Epidermal melanocyte (primary cell): ENCODE results near the gene IRF9.

ENCODE experiments used
- DNase-seq: peaks from one replicate; pipeline ENCODE4 v3.0.0; 2011; ENCODE audit warnings: low spot score; ENCODE audit not compliant: insufficient read length

The IRF9 gene

DNA sequence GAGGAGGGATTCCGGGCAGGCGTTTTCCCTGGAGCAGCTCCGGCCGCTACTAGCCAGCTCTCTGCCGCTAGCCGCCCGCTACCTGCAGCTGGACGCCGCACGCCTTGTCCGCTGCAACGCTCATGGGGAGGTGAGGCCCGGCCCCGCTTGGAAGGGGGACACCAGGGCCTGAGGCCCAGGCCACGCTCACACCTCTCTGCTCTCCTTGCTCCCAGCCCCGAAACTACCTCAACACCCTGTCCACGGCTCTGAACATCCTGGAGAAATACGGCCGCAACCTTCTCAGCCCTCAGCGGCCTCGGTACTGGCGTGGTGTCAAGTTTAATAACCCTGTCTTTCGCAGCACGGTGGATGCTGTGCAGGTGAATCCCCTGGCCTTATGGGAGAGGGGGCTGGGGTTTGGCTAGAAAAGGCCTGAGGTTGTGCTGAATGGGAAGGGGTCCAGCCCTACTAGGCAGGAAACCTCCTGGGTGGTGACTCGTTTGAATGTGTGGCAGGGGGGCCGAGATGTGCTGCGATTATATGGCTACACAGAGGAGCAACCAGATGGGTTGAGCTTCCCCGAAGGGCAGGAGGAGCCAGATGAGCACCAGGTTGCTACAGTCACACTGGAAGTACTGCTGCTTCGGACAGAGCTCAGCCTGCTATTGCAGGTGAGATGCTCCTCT, 13.2 kb upstream of the IRF9 start:
- no peak for DNase-seq

DNA sequence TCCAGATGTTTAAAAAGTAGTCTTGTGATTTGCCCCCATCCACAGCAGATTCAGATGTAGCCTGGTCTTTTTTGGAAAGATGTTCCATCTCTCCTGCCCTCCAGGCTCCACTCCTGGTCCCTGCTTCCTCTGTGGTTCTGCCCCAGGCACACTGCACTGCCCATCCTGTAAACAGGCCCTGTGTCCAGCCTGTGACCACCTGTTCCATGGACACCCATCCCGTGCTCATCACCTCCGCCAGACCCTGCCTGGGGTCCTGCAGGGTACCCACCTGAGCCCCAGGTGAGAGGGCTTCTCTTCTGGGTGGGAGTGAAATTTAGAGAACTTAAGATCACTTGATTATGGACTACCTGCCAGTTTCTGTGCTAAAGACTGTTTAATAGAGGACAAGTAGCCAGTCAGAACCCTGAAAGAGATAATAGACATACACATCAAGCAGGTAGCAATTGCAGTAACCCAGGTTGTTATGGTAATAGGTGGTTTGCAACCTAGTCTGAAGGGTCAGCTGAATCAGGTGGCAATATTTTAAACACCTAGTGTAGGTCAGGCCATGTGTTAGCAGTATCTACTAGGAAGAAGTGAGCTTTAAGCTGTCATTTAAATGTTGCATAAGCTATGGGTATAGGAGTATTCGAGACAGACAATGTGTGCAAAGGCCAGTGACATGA, 11.6 kb upstream of the IRF9 start:
- no peak for DNase-seq

DNA sequence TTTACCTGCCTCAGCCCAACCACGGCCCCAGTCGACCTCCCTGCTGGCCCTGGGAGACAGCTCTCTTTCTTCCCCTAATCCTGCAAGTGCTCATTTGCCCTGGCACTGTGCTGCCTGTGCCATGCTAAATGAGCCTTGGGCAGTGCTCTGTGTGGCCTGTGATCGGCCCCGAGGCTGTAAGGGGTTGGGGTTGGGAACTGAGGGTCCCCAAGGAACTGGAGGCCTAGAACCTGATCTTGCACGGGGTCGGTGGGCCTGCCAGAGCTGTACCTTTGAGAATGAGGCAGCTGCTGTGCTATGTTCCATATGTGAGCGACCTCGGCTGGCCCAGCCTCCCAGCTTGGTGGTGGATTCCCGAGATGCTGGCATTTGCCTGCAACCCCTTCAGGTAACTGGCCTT, 11.0 kb upstream of the IRF9 start:
- DNase-seq: no peak

DNA sequence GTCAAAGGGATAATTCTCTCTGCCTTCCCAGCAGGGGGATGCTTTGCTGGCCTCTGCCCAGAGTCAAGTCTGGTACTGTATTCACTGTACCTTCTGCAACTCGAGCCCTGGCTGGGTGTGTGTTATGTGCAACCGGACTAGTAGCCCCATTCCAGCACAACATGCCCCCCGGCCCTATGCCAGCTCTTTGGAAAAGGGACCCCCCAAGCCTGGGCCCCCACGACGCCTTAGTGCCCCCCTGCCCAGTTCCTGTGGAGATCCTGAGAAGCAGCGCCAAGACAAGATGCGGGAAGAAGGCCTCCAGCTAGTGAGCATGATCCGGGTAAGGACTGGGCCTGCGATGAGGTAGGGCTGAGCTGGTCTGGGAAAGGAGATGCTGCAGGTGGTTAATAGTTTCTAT, 10.5 kb upstream of the IRF9 start:
- DNase-seq: no peak

DNA sequence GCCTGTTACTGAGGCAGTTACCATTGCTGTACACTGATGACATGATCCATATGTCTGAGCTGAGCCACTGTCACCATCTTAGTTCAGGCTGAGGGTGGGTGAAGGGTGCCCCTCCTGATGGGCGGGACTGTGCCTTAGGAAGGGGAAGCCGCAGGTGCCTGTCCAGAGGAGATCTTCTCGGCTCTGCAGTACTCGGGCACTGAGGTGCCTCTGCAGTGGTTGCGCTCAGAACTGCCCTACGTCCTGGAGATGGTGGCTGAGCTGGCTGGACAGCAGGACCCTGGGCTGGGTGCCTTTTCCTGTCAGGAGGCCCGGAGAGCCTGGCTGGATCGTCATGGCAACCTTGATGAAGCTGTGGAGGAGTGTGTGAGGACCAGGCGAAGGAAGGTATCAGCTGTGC, 10.1 kb upstream of the IRF9 start:
- DNase-seq: no peak

DNA sequence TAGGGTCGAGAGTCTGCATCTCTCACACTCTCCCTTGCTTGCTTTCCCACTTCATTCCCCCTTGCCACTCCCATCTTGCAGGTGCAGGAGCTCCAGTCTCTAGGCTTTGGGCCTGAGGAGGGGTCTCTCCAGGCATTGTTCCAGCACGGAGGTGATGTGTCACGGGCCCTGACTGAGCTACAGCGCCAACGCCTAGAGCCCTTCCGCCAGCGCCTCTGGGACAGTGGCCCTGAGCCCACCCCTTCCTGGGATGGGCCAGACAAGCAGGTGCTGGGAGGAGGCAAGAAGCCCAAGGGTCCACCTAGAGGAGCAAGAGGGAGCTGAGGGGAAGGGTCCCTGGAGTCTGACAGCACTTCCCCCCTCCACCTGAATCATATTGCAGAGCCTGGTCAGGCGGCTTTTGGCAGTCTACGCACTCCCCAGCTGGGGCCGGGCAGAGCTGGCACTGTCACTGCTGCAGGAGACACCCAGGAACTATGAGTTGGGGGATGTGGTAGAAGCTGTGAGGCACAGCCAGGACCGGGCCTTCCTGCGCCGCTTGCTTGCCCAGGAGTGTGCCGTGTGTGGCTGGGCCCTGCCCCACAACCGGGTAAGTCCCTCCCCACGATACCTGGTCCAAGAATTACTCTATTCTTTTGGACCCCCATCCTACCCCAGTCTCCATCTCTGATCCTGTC, 9.5 kb upstream of the IRF9 start:
- DNase-seq: no peak

DNA sequence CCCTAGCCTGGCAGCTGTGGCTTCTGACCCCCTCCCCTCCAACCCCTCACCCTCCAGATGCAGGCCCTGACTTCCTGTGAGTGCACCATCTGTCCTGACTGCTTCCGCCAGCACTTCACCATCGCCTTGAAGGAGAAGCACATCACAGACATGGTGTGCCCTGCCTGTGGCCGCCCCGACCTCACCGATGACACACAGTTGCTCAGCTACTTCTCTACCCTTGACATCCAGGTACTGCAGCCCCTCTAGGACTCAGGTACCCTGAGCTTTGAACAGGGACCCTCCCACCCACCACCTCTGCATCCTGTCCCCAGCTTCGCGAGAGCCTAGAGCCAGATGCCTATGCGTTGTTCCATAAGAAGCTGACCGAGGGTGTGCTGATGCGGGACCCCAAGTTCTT, 6.0 kb upstream of the IRF9 start:
- DNase-seq: no peak

DNA sequence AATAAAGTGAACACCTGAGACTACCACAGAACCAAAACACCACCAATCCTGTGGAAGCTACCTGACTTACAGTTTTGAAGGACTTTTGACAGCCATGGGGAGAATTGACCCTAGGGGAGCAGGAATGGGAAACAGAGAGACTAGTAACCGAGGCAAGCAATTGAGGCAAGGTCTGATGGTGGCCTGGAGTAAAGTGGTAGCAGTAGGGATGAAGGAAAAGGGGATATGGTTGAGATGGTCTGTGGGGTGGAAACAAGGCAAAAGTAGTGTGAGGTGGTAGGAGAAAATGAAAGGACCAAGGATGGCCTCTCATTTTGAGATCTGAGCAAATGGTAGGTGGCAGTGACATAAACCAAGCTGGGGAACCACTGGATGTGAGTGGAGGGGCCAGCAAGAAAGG, 4.2 kb upstream of the IRF9 start:
- DNase-seq: no peak

DNA sequence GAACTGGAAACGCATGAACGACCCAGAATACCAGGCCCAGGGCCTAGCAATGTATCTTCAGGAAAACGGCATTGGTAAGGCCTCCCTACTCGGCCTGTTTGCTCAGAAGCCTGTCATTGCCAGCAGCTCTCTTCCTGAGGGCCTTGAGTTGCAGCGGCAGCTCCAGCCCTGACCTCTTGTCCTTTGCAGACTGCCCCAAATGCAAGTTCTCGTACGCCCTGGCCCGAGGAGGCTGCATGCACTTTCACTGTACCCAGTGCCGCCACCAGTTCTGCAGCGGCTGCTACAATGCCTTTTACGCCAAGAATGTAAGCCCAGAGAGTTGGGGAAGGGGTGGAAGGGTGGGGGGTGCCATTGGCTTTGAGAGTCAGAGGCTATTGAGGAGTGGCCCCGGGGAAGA, 3.7 kb upstream of the IRF9 start:
- no peak for DNase-seq

DNA sequence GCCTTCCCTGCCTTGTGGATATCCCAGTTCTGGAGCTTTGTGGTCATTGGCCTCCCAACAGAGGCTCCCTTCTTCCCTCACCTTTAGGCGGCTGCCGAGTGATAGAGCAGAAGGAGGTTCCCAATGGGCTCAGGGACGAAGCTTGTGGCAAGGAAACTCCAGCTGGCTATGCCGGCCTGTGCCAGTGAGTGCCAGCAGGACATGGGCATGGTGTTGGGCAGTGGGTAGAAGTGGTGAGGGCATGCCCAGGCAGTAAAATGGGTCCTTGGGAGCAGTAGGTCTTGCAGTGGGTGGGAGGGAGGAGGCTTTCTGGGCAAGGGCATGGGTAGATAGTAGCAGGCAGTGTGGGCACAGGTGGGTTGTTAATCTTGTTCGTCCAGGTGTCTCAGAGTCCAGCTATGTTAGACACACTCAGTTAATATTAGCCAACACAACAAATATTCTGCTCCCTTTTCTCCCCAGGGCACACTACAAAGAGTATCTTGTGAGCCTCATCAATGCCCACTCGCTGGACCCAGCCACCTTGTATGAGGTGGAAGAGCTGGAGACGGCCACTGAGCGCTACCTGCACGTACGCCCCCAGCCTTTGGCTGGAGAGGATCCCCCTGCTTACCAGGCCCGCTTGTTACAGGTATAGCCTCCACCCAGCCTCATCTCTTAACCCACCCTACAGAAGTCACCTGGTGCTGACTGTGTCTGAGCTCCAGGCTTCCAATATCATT, 1.1 kb upstream of the IRF9 start:
- DNase-seq: no peak

DNA sequence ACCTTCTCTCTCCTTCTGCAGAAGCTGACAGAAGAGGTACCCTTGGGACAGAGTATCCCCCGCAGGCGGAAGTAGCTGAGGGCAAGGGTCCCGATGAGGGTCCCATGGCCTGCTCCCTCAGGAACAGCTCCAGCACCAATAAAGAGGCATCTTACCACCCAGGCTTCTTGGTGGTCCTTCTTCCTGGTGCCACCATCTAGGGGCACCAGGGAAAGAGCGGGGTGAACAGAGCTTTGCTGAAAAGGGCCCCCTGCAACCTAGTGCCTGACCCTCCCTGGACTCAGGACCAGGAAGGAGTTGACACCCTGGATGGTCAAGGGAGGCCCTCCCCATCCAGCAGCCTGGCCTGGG, 591 bp upstream of the IRF9 start:
- DNase-seq: no peak

DNA sequence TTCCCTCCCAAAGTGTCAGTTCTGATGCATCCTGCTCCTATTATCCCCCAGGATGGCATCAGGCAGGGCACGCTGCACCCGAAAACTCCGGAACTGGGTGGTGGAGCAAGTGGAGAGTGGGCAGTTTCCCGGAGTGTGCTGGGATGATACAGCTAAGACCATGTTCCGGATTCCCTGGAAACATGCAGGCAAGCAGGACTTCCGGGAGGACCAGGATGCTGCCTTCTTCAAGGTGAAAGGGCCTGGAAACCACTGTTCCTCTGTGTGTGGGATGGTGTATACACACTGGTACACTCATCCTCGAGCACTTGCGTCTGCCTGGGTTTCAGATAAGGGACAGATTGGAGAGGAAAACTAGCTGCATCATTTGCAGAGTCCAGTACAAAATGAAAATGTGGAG, 1.0 kb downstream of the IRF9 start:
- DNase-seq: no peak

DNA sequence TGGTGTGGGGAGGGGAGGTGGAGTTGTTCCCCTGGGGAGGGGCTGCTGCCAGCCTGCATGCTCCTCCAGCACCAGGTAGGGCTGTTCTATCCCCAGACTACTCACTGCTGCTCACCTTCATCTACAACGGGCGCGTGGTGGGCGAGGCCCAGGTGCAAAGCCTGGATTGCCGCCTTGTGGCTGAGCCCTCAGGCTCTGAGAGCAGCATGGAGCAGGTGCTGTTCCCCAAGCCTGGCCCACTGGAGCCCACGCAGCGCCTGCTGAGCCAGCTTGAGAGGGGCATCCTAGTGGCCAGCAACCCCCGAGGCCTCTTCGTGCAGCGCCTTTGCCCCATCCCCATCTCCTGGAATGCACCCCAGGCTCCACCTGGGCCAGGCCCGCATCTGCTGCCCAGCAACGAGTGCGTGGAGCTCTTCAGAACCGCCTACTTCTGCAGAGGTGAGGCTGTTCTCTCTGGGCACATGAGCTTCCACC, 3.5 kb downstream of the IRF9 start:
- no peak for DNase-seq

DNA sequence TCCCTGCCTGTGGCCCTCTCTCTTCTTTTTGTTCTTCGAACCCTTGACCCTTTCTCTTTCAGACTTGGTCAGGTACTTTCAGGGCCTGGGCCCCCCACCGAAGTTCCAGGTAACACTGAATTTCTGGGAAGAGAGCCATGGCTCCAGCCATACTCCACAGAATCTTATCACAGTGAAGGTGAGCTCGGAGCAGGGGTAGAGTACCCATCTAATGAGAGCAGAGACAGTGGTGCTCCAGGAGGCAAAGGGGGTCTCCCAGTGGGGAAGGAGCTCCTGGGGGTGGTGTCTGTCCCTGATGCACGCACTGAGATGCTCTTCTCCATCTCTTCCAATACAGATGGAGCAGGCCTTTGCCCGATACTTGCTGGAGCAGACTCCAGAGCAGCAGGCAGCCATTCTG, 4.7 kb downstream of the IRF9 start:
- no peak for DNase-seq

DNA sequence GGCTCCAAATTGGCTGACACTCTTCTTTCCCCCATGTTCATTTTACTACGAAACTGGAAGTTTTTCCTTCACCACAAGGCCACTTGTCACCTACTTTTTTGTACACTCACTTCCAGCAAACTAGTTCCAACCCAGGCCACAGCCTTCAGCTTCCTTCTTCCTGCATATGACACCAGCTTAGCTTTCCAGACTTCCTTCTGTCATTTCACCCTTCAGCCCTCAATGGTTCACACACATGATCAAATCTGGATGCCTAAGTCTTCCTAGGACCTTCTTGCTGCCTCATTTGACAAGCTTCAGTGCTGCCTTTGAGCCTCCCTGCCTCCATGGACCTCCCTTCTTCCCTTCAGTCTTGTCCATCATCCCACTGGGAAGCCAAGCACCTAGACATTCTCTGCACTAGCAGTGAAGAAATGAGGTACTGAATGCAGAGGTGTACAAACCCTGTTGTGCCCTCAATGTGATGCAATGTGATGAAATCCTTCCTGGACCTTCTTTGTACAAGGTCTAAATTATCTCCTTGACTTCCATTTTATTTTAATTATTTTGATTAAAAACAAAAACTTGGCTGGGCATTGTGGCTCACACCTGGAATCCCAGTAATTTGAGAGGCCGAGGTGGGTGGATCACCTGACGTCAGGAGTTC, 6.5 kb downstream of the IRF9 start:
- no peak for DNase-seq

DNA sequence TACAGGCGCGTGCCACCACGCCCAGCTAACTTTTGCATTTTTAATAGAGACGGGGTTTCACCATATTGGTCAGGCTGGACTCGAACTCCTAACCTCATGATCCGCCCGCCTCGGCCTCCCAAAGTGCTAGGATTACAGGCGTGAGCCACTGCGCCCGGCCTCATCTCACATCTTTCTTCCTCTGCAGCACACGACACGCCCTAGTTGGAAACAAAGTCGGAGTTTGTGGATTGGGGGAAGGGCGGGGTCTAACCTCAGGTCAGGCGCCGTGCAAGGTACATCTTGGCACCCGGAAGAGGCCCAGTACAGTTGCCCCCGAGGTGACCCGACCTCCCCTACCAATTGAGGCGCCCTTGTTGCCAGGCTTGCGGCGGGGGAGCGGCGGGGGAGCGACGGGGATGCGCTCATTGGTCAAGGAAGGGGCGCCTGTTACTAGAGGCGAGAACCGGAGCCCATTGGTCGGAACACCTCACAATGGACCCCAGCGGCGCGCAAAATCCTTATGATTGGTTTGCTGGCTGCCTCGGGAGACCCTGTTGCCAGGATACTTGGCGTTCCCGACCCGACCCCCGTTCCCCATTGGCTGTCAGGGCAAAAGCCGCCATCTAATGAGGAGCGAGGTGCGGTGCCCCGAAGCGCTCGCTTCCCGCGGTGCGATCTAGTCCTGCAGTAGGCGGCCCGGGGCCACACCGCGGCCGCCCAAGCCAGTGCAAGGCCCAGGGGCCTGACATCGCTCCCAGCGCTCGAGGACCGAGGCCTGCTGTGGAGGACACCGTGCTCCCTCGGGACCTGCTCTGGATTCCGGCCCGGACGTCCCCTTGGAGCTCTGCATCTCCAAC, 10.6 kb downstream of the IRF9 start, which contains the start of gene REC8:
REC8 (plus strand) TSS at position 659 of the 839 bp plus-strand sequence. CDS start 473 bp downstream, outside the sequence.
- DNase-seq: peak; percentile 55

DNA sequence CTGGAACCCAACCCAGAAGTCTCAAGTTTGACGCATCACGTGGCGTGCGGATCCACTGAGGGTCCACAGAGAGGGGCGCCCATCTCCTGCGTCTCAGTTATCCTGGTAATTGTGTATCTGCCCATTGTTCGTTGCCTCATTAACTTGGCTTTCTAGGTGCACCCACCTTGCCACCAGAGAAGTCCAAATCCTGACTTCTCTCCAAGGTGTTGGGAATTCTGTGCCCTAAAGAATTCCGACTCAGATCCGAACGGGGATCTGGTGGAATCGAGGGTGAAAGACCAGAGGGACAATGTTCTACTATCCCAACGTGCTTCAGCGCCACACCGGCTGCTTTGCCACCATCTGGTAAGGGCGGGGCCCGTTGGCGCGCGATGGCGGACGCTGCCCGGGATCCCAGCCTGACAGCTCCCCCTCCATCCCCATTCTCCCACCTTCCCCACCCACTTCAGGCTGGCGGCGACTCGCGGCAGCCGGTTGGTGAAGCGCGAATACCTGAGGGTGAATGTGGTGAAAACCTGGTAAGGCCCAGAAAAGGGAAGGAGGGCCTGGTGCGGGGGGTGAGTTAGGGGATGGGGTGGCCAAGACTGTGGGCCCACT, 11.3 kb downstream of the IRF9 start:
- no peak for DNase-seq

DNA sequence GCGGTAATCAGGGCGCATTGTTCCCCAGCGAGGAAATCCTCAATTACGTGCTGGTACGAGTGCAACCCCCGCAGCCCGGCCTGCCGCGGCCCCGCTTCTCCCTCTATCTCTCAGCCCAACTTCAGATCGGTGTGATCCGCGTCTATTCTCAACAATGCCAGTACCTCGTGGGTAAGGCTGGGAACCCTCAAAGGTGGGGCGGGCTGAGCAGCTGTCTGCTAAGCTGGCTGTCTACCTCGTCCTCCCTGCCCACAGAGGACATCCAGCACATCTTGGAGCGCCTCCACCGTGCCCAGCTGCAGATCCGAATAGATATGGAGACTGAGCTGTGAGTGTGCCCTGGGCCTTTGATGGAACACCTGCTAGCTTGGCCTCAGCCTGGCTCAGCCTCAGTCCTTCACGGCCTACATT, 11.8 kb downstream of the IRF9 start:
- no peak for DNase-seq

DNA sequence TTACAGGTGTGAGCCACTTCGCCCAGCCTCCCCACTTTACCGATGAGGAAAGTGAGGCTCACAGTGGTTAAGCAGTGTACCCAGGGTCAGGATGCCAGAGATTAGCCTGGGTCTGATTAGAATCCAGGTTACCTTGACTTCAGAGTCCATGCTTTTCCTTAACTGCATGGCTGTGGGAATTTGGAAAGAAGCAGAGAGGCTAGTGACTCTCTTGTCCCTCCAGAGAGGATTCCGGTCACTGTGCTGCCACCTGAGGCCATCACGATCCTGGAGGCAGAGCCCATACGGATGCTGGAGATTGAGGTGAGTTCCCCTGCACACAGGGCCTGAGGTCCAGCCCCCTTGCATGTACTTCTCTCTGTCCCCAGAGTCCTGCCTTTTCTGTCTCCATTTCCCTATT, 15.5 kb downstream of the IRF9 start:
- no peak for DNase-seq
